NCI-H748 treated with DMSO at 0.1 percent for 48 hours (cell line): ENCODE data around the gene F5.

Source experiments
- DNase-seq: peaks from one replicate; lab custom pipeline; 2025; lab: John Stamatoyannopoulos, UW

The F5 gene

GRCh38 chr1:169588112-169588511 lies 1.8 kb upstream of the F5 start:
- DNase-seq: no peak

DNA sequence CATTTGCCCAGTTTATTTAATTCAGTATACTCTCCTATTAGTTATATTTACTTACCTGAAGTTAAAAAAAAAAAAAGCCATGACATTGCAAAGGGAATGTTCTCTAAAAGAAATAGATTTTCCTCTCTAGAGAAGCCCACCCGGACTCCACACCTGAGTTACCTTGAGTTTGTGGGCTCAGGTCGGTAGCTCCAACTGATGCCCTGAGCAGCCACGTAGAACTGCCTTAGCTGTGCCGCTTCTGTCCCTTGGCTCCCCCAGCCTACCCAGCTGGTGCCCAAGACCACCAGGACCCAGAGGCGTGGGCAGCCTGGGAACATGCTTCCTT lies 250 bp downstream of the F5 start:
- no peak for DNase-seq

- DNase-seq: no peak
Measured at GRCh38 chr1:169585181-169585580, 1.1 kb downstream of the F5 start.

- no peak for DNase-seq
Measured at GRCh38 chr1:169584483-169585144, 1.7 kb downstream of the F5 start.

DNA sequence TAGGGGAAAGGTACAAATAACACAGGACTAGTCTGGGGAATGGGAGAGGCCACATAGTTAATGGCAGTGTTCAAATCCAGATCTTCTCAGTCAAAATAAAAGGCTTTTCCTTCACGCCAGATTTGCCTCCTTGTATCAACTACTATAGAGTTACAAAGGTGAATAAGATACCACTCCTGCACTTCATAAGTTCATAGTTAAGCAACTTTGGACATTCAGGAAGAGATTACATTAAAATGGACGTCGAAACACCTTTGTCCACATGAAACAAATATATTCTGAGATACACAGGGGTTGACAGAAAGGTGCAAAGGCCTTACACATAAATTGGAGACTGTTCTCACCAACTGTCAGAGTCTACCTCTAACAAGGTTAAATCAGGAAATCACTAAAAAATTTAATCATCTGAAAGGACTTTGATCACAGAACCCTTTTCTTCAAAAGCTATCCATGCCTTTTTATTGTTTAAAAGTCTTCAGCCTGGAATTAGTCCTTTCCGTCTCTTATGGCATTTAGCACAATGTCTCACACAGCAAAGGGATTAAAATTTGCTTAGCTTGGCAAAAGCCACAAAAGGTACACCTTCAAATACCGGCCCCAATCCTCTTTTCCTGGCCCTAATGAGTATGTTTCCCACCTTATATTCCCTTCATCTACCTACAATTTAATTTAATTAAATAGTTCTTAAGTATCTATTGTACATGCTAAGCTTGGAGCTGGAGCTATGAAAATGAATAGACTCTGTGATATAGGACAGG lies 8.1 kb downstream of the F5 start:
- no peak for DNase-seq

DNA sequence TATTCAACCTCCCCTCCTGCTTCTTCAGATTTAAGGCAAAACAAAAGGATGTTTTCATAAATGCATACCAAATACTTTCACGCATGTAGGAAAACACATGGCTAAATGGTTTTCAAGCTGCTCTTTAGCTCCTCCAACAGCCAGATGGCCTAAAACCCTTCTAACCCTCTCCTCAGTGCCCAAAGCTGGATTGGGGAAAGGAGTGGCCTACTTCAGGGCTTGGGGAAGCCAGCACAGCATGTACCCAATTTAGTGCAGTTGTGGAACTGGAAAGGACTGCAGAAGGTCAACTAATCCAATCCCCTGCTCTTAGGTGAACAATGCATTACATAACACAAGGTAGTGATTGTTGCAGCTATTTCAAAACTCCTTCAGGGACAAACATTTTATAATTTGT lies 9.3 kb downstream of the F5 start:
- no peak for DNase-seq

DNA sequence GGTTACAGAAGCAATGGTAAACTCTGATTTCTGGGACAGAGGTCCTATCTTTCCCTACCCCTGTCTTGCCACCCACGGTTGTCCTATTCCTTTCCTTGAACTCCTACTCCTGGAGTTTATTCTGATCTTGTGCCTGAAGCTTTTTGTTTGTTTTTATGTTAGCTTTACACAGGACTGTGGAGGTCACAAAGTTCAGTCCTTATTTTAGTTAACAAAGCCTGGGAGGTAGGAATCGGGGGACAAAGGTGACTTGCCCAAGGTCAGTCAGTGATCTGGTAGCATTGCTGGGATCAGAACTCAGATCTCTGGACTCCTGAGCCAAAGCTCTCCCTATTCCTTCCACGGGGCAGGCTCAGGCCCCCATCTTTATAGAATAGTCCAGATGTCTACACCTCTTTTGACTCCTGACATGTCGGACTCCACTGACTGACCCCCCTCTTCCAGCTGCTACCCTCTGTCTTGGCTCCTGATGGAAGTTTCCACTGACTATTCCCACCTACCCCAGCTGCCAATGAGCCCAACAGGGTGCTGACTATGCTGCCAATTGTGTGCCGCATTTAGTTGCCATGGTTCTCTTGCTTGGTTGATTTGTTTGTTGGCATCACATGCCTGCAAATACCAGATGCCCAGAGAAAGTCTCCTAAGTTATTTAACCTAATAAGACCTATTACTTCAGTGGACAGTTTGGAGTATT lies 9.9 kb downstream of the F5 start:
- no peak for DNase-seq

GRCh38 chr1:169574336-169574735 lies 11.9 kb downstream of the F5 start:
- DNase-seq: no peak

DNA sequence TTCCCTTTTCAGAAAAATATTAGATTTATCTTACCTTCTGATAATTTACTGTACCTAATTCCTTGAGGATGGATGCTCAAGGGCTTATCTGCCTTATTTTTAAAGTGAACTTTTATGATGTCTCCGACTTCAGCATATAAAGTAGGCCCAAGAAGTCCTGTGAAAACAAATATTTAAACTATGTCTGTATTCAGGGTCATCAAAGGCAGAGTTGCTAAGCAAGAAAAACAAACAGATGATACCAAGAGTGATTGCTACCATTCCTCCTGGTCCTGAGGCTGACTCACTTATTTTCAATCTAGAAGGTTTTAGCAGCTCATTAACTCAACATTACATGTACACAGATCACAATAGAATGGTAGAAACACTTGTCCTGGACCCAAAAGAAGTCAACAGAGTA lies 14.1 kb downstream of the F5 start:
- no peak for DNase-seq

- no peak for DNase-seq
Measured at GRCh38 chr1:169571450-169571849, 14.8 kb downstream of the F5 start.

DNA sequence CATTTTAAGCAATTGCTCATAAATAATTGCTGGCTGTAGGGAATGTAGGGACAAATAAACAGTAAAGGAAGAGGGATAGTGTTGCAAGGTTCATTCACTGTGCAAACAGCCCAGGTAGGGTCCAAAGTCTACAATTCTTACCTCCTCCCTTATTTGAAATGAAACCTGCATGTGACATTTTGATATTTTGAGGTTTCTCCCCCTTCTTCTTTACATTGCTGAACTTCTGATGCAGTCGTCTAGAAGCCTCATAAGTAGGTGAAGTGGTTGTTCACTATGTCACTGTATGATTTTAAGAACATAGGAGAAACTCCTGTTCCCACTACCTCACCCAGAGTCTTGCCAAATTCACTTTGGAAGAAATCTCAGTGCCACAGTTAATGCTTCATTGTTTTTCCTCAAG lies 16.1 kb downstream of the F5 start:
- no peak for DNase-seq

GRCh38 chr1:169568497-169568896 lies 17.8 kb downstream of the F5 start:
- no peak for DNase-seq

- DNase-seq: no peak
Measured at GRCh38 chr1:169565335-169566271, 20.7 kb downstream of the F5 start.

DNA sequence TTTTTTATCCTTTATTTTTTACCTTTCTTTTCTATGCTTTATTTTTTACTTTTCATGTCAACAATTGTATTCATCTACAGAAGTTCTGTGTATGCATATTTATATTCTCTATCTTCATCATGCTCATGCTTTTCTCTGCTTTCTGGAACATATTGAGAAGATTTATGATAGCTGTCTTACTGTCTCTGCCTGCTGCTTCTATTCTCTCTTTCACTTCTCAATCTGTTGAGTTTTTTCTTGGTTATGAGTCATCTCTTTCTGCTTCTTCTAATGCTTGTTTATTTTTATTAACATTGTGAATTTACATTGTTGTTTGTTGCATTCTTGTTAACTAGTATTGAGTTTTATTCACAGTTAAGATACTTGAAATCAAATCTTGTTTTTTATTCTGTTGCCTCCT lies 22.6 kb downstream of the F5 start:
- no peak for DNase-seq

- no peak for DNase-seq
Measured at GRCh38 chr1:169563019-169563615, 23.2 kb downstream of the F5 start.

GRCh38 chr1:169561692-169562091 lies 24.6 kb downstream of the F5 start:
- no peak for DNase-seq

- no peak for DNase-seq
Measured at GRCh38 chr1:169557131-169557530, 29.1 kb downstream of the F5 start.

- DNase-seq: peak; percentile 32
Measured at GRCh38 chr1:169550294-169550693, 36.0 kb downstream of the F5 start.

DNA sequence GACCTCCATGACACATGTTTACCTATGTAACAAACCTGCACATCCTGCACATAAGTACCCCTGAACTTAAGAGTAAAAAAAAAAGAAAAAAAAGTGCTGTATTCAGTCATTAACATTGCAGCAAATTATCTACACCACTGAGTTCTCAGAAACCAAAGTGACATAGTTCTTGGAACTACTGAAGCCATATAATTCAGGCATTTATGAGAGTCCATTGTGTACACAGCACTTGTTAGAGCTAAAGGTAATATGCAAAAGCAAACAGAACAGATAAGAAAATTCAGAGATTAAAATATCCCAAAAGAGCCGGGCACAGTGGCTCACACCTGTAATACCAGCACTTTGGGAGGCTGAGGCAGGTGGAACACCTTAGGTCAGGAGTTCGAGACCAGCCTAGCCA lies 38.0 kb downstream of the F5 start:
- no peak for DNase-seq

- peak; percentile 43 for DNase-seq
Measured at GRCh38 chr1:169546087-169546995, 39.9 kb downstream of the F5 start.

GRCh38 chr1:169545472-169545871 lies 40.8 kb downstream of the F5 start:
- DNase-seq: no peak
